NT2/D1 (cell line): ENCODE data around the gene FHL5.

Experiments used
- DNase-seq: peaks from one replicate; pipeline ENCODE4 v3.0.0-alpha.2; 2011; ENCODE audit warnings: low read depth, low spot score
- H3K27me3 ChIP-seq: 2 replicates; pipeline ENCODE4 v1.6.0; 2011; ENCODE audit warnings: mild to moderate bottlenecking; ENCODE audit not compliant: insufficient read length, insufficient read depth
- H3K36me3 ChIP-seq: 2 replicates; pipeline ENCODE4 v1.6.1; 2011; ENCODE audit warnings: mild to moderate bottlenecking, low read length, mixed read lengths; ENCODE audit not compliant: insufficient read depth, insufficient read length
- H3K4me1 ChIP-seq: 2 replicates; pipeline ENCODE4 v1.5.1; 2011; ENCODE audit not compliant: insufficient read depth, insufficient read length
- H3K4me3 ChIP-seq: 2 replicates; pipeline ENCODE4 v1.5.1; 2011; ENCODE audit warnings: low read depth; ENCODE audit not compliant: insufficient read length
- H3K9ac ChIP-seq: 2 replicates; pipeline ENCODE4 v1.6.0; 2011; ENCODE audit warnings: low read depth; ENCODE audit not compliant: insufficient read length
- H3K9me3 ChIP-seq: 2 replicates; pipeline ENCODE4 v1.5.1; 2011; ENCODE audit warnings: mild to moderate bottlenecking, low read length; ENCODE audit not compliant: insufficient read depth
- SUZ12 ChIP-seq: IDR thresholded peaks from 2 replicates; pipeline ENCODE4 v1.6.1; 2011; ENCODE audit not compliant: insufficient read length, insufficient read depth; ENCODE audit errors: extremely low read depth
- YY1 ChIP-seq: IDR thresholded peaks from 2 replicates; pipeline ENCODE4 v1.6.1; 2011; ENCODE audit not compliant: insufficient read length, insufficient read depth
- ZNF274 ChIP-seq: IDR thresholded peaks from 2 replicates; pipeline ENCODE4 v1.6.1; 2011; ENCODE audit warnings: mild to moderate bottlenecking, low read depth, low read length

Gene FHL5

DNA sequence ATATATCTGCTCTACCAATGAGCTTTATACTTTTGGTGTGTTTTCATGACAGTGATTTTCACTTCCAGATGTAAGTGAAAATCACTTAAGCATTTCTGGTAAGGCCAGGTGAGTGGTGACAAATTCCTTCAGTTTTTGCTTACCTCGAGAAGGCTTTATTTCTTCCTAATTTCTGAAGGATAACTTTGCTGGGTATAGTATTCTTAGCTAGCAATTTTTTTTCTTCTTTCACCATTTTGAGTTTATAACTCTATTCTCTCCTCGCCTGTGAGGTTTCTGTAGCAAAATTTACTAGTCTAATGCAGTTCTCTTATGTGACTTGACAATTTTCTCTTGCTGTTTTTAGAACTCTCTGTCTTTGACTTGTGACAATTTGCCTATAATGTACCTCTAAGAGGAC lies 7.1 kb downstream of the FHL5 start:
- Histone ChIP-seq H3K4me1 (no peaks in the 10 kb centered on the region), H3K9ac (no peak overlapping the region), H3K9me3 (peaks cover 10% of the 10 kb centered on the region), H3K36me3 (no peaks in the 10 kb centered on the region), H3K4me3 (no peak overlapping the region), H3K27me3 (no peaks in the 10 kb centered on the region)
- no peak for DNase-seq
- no peak for TF ChIP-seq ZNF274
- TF ChIP-seq YY1, result no peak
- TF ChIP-seq SUZ12, result no peak

DNA sequence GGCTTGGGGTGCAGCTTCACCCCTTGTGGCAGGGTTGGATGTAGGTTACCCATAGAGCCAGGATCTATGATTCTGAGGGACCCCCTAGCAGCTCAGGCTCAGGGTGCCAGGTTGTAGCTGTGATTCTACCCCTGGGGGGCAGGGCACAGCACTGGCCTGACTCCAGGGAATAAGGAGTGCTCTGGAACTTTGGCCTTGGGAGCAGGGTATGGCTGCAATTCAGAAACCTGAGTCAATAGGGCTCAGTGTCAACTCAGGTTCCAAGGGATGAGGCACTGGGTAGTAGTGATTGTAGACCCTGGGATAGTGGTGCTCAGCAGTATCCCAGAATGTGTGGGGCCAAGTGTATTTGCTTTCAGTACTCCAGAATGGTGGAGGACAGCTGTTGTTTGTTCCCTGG lies 8.6 kb downstream of the FHL5 start:
- no peak overlapping the region for H3K4me3 ChIP-seq
- H3K4me1 ChIP-seq, result no peaks in the 10 kb centered on the region
- DNase-seq, result no peak
- H3K9me3 ChIP-seq, result peaks cover 10% of the 10 kb centered on the region
- TF ChIP-seq ZNF274 (no peak), SUZ12 (no peak), YY1 (no peak)
- no peaks in the 10 kb centered on the region for H3K27me3 ChIP-seq
- no peak overlapping the region for H3K9ac ChIP-seq
- H3K36me3 ChIP-seq, result no peaks in the 10 kb centered on the region

DNA sequence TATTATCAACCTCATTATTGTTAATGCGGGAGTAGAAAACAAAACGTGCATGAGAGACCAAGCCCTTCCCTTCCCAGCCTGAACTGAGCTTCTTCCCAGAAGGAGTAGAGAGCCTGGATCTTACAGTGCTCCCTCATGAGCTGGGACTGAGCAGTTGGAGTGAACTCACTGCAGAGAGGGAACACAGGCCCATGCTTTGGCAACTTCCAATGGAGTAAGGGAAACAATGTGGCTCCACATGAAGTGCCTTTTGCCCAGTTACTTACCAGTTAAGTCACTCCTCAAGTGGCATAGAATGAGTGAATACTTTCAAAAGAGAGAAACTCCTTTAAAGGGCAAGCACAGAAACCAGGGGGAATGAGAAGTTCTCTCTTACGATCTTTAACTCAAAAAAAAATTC lies 12.4 kb downstream of the FHL5 start:
- no peak overlapping the region for H3K4me3 ChIP-seq
- TF ChIP-seq SUZ12 (no peak), ZNF274 (no peak), YY1 (no peak)
- H3K4me1 ChIP-seq, result no peaks in the 10 kb centered on the region
- H3K9ac ChIP-seq, result no peak overlapping the region
- H3K36me3 ChIP-seq, result no peaks in the 10 kb centered on the region
- H3K9me3 ChIP-seq, result peaks cover 3% of the 10 kb centered on the region; the same call in 1 of the 2 replicates
- no peaks in the 10 kb centered on the region for H3K27me3 ChIP-seq
- no peak for DNase-seq

DNA sequence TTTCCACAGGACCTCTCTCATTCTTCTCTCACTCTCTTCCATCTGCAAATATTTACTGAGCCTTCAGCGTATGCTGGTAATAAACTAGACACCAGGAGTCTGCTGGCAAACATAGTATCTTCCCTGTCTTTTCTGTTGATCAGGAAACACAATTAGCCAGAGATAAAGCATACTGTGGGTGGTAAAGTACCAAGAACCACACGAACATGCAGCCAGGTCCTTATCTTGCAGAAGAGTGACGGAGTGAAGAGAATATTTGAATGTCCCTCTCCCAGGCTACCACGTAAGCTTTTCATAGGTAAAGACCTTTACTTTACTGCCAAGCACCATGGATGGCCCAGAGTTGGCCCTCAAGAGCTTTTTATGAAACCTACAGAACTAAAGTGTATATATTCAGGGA lies 13.3 kb downstream of the FHL5 start:
- no peaks in the 10 kb centered on the region for H3K27me3 ChIP-seq
- H3K9ac ChIP-seq, result no peak overlapping the region
- TF ChIP-seq YY1 (no peak), ZNF274 (no peak), SUZ12 (no peak)
- H3K4me1 ChIP-seq, result no peaks in the 10 kb centered on the region
- H3K9me3 ChIP-seq, result no peaks in the 10 kb centered on the region
- no peak for DNase-seq
- no peak overlapping the region for H3K4me3 ChIP-seq
- H3K36me3 ChIP-seq, result no peaks in the 10 kb centered on the region

DNA sequence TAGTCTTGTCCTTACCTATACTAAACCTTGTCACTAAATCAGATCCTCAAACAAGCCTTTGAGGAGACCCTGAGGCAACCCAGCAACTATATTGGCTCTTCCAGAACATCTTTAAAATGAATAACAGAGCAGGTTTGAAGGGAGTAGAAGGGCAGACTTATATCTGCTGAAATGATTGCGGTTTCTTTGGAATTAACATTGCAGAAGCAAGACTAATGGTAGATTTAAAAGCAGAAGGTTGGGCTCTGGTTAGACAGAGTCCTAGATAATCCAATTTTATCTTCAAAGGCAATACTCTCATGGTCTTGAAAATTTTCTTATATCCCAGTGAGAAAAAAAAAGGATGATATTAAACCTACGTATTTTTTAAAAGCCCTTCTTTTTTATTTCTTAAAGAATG lies 19.1 kb downstream of the FHL5 start:
- Histone ChIP-seq H3K9ac (no peak overlapping the region), H3K9me3 (no peaks in the 10 kb centered on the region), H3K4me3 (no peak overlapping the region), H3K4me1 (no peaks in the 10 kb centered on the region), H3K27me3 (no peaks in the 10 kb centered on the region), H3K36me3 (no peaks in the 10 kb centered on the region)
- TF ChIP-seq SUZ12, result no peak
- TF ChIP-seq YY1, result no peak
- TF ChIP-seq ZNF274, result no peak
- DNase-seq, result no peak

DNA sequence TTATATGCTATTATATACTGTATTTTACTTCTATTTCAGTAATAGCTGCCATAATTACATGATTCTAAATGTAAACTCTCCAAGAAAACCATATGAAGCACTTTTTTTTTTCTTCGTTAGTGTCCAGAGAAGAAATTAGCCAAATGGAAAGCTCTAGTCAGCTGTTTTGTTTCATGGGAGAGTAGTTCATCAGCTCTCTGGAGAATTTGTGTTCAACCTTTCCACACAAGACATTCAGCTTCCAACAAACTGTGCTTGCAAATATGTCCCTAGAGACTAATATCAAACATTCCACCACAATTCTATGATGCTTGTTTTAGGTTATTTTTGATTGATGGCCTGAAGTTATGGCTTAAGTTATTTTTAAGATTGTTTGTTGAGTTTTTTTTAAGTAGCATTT lies 19.5 kb downstream of the FHL5 start:
- Histone ChIP-seq H3K9ac (no peak overlapping the region), H3K9me3 (no peaks in the 10 kb centered on the region), H3K27me3 (no peaks in the 10 kb centered on the region), H3K36me3 (no peaks in the 10 kb centered on the region), H3K4me3 (no peak overlapping the region), H3K4me1 (no peaks in the 10 kb centered on the region)
- no peak for DNase-seq
- TF ChIP-seq SUZ12 (no peak), YY1 (no peak), ZNF274 (no peak)

DNA sequence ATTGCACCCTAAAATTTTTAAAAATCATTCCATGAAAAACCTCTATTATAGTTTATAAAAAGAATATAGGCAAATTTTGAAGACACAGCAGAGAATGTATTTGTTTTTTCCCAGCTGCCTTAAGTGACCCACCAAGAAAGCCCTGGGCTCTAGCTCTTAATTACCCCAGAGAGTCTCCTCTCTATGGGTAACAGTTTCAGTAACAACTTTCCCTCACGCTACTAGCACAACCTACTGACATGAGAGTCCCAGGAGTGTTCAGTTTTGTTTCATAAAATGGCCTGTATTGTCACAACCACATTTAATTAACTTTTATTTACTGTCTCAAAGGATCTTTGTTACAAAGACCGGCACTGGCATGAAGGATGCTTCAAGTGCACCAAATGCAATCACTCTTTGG lies 41.5 kb downstream of the FHL5 start:
- Histone ChIP-seq H3K9me3 (no peaks in the 10 kb centered on the region), H3K36me3 (no peaks in the 10 kb centered on the region), H3K27me3 (no peaks in the 10 kb centered on the region), H3K4me3 (no peak overlapping the region), H3K9ac (no peak overlapping the region), H3K4me1 (no peaks in the 10 kb centered on the region)
- no peak for TF ChIP-seq ZNF274
- no peak for TF ChIP-seq SUZ12
- TF ChIP-seq YY1, result no peak
- DNase-seq, result no peak

DNA sequence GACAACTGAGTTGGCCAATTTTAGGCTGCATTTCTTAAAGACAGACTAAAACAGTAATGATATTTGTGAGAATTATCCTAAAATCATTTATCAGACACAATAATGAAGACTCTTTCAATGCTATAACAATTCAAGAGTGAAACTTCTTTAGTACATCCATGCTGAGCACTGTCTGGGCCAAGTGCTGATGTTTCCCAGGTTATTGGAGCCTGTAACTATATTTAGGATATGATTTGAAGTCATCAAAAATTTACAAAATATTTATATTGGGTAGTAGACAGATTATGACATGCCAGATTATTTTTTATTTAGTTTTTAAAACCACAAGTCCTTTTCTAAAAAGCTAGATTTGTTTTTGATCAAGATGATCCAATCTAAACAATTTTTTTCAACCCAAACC lies 45.1 kb downstream of the FHL5 start:
- DNase-seq, result no peak
- no peak overlapping the region for H3K4me3 ChIP-seq
- no peak for TF ChIP-seq ZNF274
- TF ChIP-seq SUZ12, result no peak
- no peak for TF ChIP-seq YY1
- no peaks in the 10 kb centered on the region for H3K27me3 ChIP-seq
- H3K9me3 ChIP-seq, result no peaks in the 10 kb centered on the region
- no peaks in the 10 kb centered on the region for H3K36me3 ChIP-seq
- H3K9ac ChIP-seq, result no peak overlapping the region
- H3K4me1 ChIP-seq, result no peaks in the 10 kb centered on the region
